Neuronal stem cell (in vitro differentiated cells): ENCODE results near the gene MAPKAPK3. TPM values are rescaled to one million over a fixed set of nuclear protein-coding genes. Genes with fewer than 3 reads are reported as not detected.

Experiments used
- DNase-seq: peaks from one replicate; pipeline ENCODE4 v3.0.0-alpha.2; 2013; ENCODE audit warnings: low spot score
- H2AFZ ChIP-seq: one replicate; pipeline ENCODE4 v1.6.1; 2013; ENCODE audit warnings: mild to moderate bottlenecking, low read length, inconsistent platforms
- H2AK5ac ChIP-seq: 2 replicates; pipeline ENCODE4 v1.6.1; 2013; ENCODE audit warnings: low read depth, mild to moderate bottlenecking, inconsistent platforms, low read length, moderate library complexity, mixed read lengths
- H2BK120ac ChIP-seq: 2 replicates; pipeline ENCODE4 v1.6.1; 2013; ENCODE audit warnings: low read depth, mild to moderate bottlenecking, inconsistent platforms, low read length, moderate library complexity, mixed read lengths
- H2BK12ac ChIP-seq: one replicate; pipeline ENCODE4 v1.6.1; 2013; ENCODE audit warnings: low read length, inconsistent platforms
- H2BK15ac ChIP-seq: 2 replicates; pipeline ENCODE4 v1.6.1; 2013; ENCODE audit warnings: mild to moderate bottlenecking, low read length, inconsistent platforms, mixed read lengths
- H2BK5ac ChIP-seq: one replicate; pipeline ENCODE4 v1.6.1; 2013; ENCODE audit warnings: inconsistent platforms, mild to moderate bottlenecking, low read length, moderate library complexity
- H3K14ac ChIP-seq: one replicate; pipeline ENCODE4 v1.6.1; 2013; ENCODE audit warnings: low read length, inconsistent platforms
- H3K18ac ChIP-seq: 2 replicates; pipeline ENCODE4 v1.6.1; 2013; ENCODE audit warnings: low read length, inconsistent platforms
- H3K23ac ChIP-seq: 2 replicates; pipeline ENCODE4 v1.6.1; 2013; ENCODE audit warnings: low read depth, mild to moderate bottlenecking, mixed read lengths, low read length, inconsistent platforms; ENCODE audit not compliant: poor library complexity
- H3K27ac ChIP-seq: replicated peaks from 3 replicates; pipeline ENCODE4 v1.5.1; 2013; ENCODE audit warnings: low read length, inconsistent platforms
- H3K27me3 ChIP-seq, 3 experiments: 2 replicates each; pipeline ENCODE4 v1.6.1; 2013; ENCODE audit warnings: low read length in 3 of 3, mild to moderate bottlenecking in 2 of 3, inconsistent platforms in 1 of 3, low read depth in 1 of 3, mixed read lengths in 1 of 3, moderate library complexity in 1 of 3; ENCODE audit not compliant: control insufficient read depth in 3 of 3, insufficient read depth in 3 of 3
- H3K36me3 ChIP-seq, 2 donors: replicated peaks in 1 of 2; 2 replicates each; pipeline ENCODE4 v1.6.1; 2013; ENCODE audit warnings: low read length in 2 of 2; ENCODE audit not compliant: control insufficient read depth in 2 of 2, insufficient read depth in 2 of 2
- H3K4ac ChIP-seq: 2 replicates; pipeline ENCODE4 v1.6.1; 2013; ENCODE audit warnings: inconsistent platforms, mild to moderate bottlenecking, low read length, moderate library complexity
- H3K4me1 ChIP-seq, 2 donors: 1 replicate in 1 of 2; 2 replicates in 1 of 2; pipeline ENCODE4 v1.6.1; 2013; ENCODE audit warnings: low read length in 2 of 2, low read depth in 1 of 2; ENCODE audit not compliant: control insufficient read depth in 2 of 2, insufficient read depth in 1 of 2
- H3K4me2 ChIP-seq: one replicate; pipeline ENCODE4 v1.6.1; 2013; ENCODE audit warnings: mild to moderate bottlenecking, low read length, inconsistent platforms; ENCODE audit not compliant: insufficient read depth, poor library complexity, severe bottlenecking
- H3K4me3 ChIP-seq, 2 donors: 2 replicates each; pipeline ENCODE4 v1.5.1; 2013; ENCODE audit warnings: low read length in 2 of 2, mild to moderate bottlenecking in 2 of 2, inconsistent platforms in 1 of 2, moderate library complexity in 1 of 2
- H3K79me1 ChIP-seq: one replicate; pipeline ENCODE4 v1.6.1; 2013; ENCODE audit warnings: low read depth, mild to moderate bottlenecking, inconsistent platforms, low read length, moderate library complexity
- H3K9ac ChIP-seq: one replicate; pipeline ENCODE4 v1.6.1; 2013; ENCODE audit warnings: mild to moderate bottlenecking, low read depth, low read length, inconsistent platforms; ENCODE audit not compliant: poor library complexity
- H3K9me3 ChIP-seq, 2 donors: replicated peaks in 1 of 2; 2 replicates each; pipeline versions ENCODE3 to v1.6.1; 2013; ENCODE audit warnings: low read length in 2 of 2, mild to moderate bottlenecking in 2 of 2, inconsistent platforms in 1 of 2, low read depth in 1 of 2, mixed read lengths in 1 of 2, moderate library complexity in 1 of 2; ENCODE audit not compliant: control insufficient read depth in 2 of 2, insufficient read depth in 1 of 2
- H4K8ac ChIP-seq: one replicate; pipeline ENCODE4 v1.6.1; 2013; ENCODE audit warnings: low read depth, mild to moderate bottlenecking, inconsistent platforms, low read length, moderate library complexity
- H4K91ac ChIP-seq: one replicate; pipeline ENCODE4 v1.6.1; 2013; ENCODE audit warnings: low read length, low read depth, mild to moderate bottlenecking, inconsistent platforms; ENCODE audit not compliant: poor library complexity
- WGBS, 2 donors: extraction: QIAGEN DNeasy Blood & Tissue Kit; methylation state at CpG; one replicate each; pipeline ENCODE4 v1.1.7; 2013; ENCODE audit warnings: missing lambda C conversion rate in 2 of 2, mixed read lengths in 1 of 2; ENCODE audit not compliant: insufficient read length in 2 of 2, insufficient replicate concordance in 1 of 2; ENCODE audit errors: extremely low coverage in 2 of 2; 5-methylcytosine and 5-hydroxymethylcytosine counted together
- polyA plus RNA-seq, 2 experiments: library from polyadenylated mRNA; stranded (reverse); fragments of 200-250 nt; gene quantifications; one replicate each; pipeline ENCODE4 v1.2.3, GENCODE V29; 2013

The MAPKAPK3 gene
- 90.3 TPM for polyA plus RNA-seq (2013, experiment 1 of 2)
- 89.0 TPM for polyA plus RNA-seq (2013, experiment 2 of 2)

- peak within 1 kb of the TSS; percentile 49 for H3K27ac ChIP-seq
- no peak within 1 kb of the TSS for H3K14ac ChIP-seq
- H3K36me3 ChIP-seq = no peaks in the 10 kb centered on the region
- no peak within 1 kb of the TSS for H2BK15ac ChIP-seq
- peak within 1 kb of the TSS; percentile 88 for H3K18ac ChIP-seq
- H2BK5ac ChIP-seq = no peak within 1 kb of the TSS
- H3K4me1 ChIP-seq = peaks cover 13 to 15% of the 10 kb centered on the region in 2 donors
- no peak within 1 kb of the TSS for H3K23ac ChIP-seq
- peak within 1 kb of the TSS; percentile 29 for H2AK5ac ChIP-seq
- no peak within 1 kb of the TSS for H4K91ac ChIP-seq
- H3K27me3 ChIP-seq = peaks cover 0 to 16% (median 0%) of the 10 kb centered on the region in 3 experiments
- peak within 1 kb of the TSS; percentile 74 for H3K9ac ChIP-seq
- H3K4me2 ChIP-seq = peak within 1 kb of the TSS; percentile 90
- no peak within 1 kb of the TSS for H4K8ac ChIP-seq
- H3K4me3 ChIP-seq = peak within 1 kb of the TSS; percentile 61 to 89
- DNase-seq = no peak
- H2BK120ac ChIP-seq = no peak within 1 kb of the TSS
- peak within 1 kb of the TSS; percentile 30 for H2BK12ac ChIP-seq
- H3K79me1 ChIP-seq = peaks cover 3% of the 10 kb centered on the region
- no CpG with 5 or more reads among the region's 58 CpGs for WGBS, 2 donors
- no peaks in the 10 kb centered on the region for H3K9me3 ChIP-seq
- no peak within 1 kb of the TSS for H3K4ac ChIP-seq
- peak within 1 kb of the TSS; percentile 96 for H2AFZ ChIP-seq
These were observed at the start of gene MAPKAPK3 for GRCh38 chr3:50617096-50617791. Gene MAPKAPK3, plus strand, starts transcription at chr3:50617151. Its CDS starts 415 bp downstream, at chr3:50617566.

DNA sequence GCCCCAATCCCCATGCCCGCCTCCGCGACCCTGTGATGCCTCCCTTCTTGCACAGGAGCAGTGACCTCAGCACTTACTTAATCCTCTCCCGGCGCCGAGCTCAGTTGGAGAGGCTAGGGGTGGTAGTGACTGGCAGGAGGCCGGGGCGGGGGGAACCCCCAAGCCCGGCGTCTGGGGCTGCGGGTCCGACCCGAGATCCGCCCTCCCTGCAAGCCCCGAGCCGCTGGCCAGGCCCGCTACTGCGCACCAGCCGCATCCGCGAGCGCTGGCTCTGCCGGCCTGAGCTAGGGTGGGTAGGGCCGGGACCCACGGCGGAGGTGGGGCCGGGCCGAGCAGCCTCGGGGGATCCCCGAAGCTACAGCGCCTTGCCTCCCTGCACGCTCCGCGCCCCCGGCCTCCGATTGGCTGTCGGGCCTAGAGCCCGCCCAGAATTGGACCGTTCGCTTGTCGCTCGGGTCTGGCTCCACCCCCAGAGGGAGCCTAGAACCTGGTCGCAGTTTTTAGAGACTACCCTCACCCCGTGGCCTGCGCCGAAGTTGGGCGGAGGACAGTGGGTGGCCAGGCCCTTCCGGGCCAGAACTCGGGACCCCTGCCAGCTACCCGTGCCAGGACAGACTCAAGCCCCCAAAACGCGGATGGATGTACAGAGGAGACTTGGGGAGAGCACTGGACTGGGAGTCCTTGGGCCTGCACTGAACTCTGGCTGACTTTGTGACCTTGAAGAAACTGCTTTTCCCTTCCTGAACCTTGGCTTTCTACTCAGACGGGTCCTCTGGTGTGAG, 49.4 kb upstream of the MAPKAPK3 start, which contains the start of gene C3orf18:
TSS of gene C3orf18 (minus strand) at position 362 of the 782 bp plus-strand sequence. CDS start 2,048 bp downstream, outside the sequence.
- peak within 1 kb of the TSS; percentile 23 for H3K23ac ChIP-seq
- H3K4ac ChIP-seq = no peak within 1 kb of the TSS
- no peaks in the 10 kb centered on the region for H3K79me1 ChIP-seq
- H2AK5ac ChIP-seq = peak within 1 kb of the TSS; percentile 30
- peaks cover 0 to 55% (median 4%) of the 10 kb centered on the region in 3 experiments for H3K27me3 ChIP-seq
- no peak within 1 kb of the TSS for H4K91ac ChIP-seq
- H3K9me3 ChIP-seq = no peaks in the 10 kb centered on the region
- peak within 1 kb of the TSS; percentile 67 for H2BK5ac ChIP-seq
- peaks cover 1 to 3% of the 10 kb centered on the region in 2 donors for H3K36me3 ChIP-seq
- peak within 1 kb of the TSS; percentile 91 for H3K18ac ChIP-seq
- H2BK12ac ChIP-seq = no peak within 1 kb of the TSS
- peak within 1 kb of the TSS; percentile 76 for H3K9ac ChIP-seq
- no peak within 1 kb of the TSS for H3K27ac ChIP-seq
- peak within 1 kb of the TSS; percentile 79 to 96 for H3K4me3 ChIP-seq
- peak within 1 kb of the TSS; percentile 100 for H2AFZ ChIP-seq
- peak; percentile 87 for DNase-seq
- H2BK120ac ChIP-seq = no peak within 1 kb of the TSS
- peak within 1 kb of the TSS; percentile 62 for H2BK15ac ChIP-seq
- H3K4me1 ChIP-seq = peaks cover 5 to 9% of the 10 kb centered on the region in 2 donors
- WGBS, 2 donors = no CpG with 5 or more reads among the region's 53 CpGs
- no peak within 1 kb of the TSS for H3K14ac ChIP-seq
- peak within 1 kb of the TSS; percentile 80 for H3K4me2 ChIP-seq
- no peak within 1 kb of the TSS for H4K8ac ChIP-seq

- no peaks in the 10 kb centered on the region for H3K79me1 ChIP-seq
- WGBS, 2 donors = no CpG with 5 or more reads among the region's 55 CpGs
- no peak within 1 kb of the TSS for H2BK12ac ChIP-seq
- peak within 1 kb of the TSS; percentile 100 for H2AFZ ChIP-seq
- H2BK15ac ChIP-seq = peak within 1 kb of the TSS; percentile 45
- H3K9me3 ChIP-seq = no peaks in the 10 kb centered on the region
- peak within 1 kb of the TSS; percentile 64 for H3K14ac ChIP-seq
- H3K23ac ChIP-seq = peak within 1 kb of the TSS; percentile 25
- no peak within 1 kb of the TSS for H4K8ac ChIP-seq
- H3K27ac ChIP-seq = peak within 1 kb of the TSS; percentile 92
- H2BK120ac ChIP-seq = no peak within 1 kb of the TSS
- H3K9ac ChIP-seq = peak within 1 kb of the TSS; percentile 90
- H2BK5ac ChIP-seq = peak within 1 kb of the TSS; percentile 67
- peak within 1 kb of the TSS; percentile 95 for H3K4me2 ChIP-seq
- H3K36me3 ChIP-seq = peaks cover 1 to 15% of the 10 kb centered on the region in 2 donors
- no peak within 1 kb of the TSS for H4K91ac ChIP-seq
- H3K4me3 ChIP-seq = peak within 1 kb of the TSS; percentile 91 to 96
- DNase-seq = peak; percentile 92
- no peak within 1 kb of the TSS for H3K4ac ChIP-seq
- H3K18ac ChIP-seq = peak within 1 kb of the TSS; percentile 97
- H2AK5ac ChIP-seq = peak within 1 kb of the TSS; percentile 48
- H3K4me1 ChIP-seq = peaks cover 5 to 9% of the 10 kb centered on the region in 2 donors
- peaks cover 0 to 41% (median 4%) of the 10 kb centered on the region in 3 experiments for H3K27me3 ChIP-seq
These were observed 47.8 kb upstream of the MAPKAPK3 start, which contains the start of gene HEMK1 for GRCh38 chr3:50568947-50569749. Gene HEMK1, plus strand, starts transcription at chr3:50569522. Its CDS starts 1,583 bp downstream, at chr3:50571105.
